ENCODE data around the gene PSMD2. TPM values are rescaled to one million over a fixed set of nuclear protein-coding genes. Genes with fewer than 3 reads are reported as not detected.

Gene PSMD2
- total and polyA plus RNA-seq, 4 donors = 77.5 to 213 (median 161) TPM

- 47% methylated on average over 1 of the region's 1 CpG for WGBS
- Histone ChIP-seq H3K9me3 (ENCODE audit: control insufficient read depth in 4 of 4, low read length in 3 of 4) (no peaks in the 10 kb centered on the region), H3K27ac (ENCODE audit: low read depth in 1 of 2, low read length in 2 of 2) (no peak overlapping the region), H3K4me3 (ENCODE audit: low read depth in 1 of 3, low read length in 3 of 3) (no peak overlapping the region), H3K36me3 (ENCODE audit: control insufficient read depth in 4 of 4, insufficient read depth in 3 of 4, low read depth in 1 of 4, low read length in 3 of 4) (no peaks in the 10 kb centered on the region), H3K9ac (ENCODE audit: low read depth in 1 of 2, low read length in 2 of 2) (no peak overlapping the region), H3K27me3 (ENCODE audit: control insufficient read depth in 4 of 4, insufficient read depth in 4 of 4, low read length in 3 of 4) (peaks cover 0 to 6% (median 3%) of the 10 kb centered on the region in 4 donors), H3K4me1 (ENCODE audit: control insufficient read depth in 4 of 4, insufficient read depth in 4 of 4, low read length in 3 of 4) (peaks cover 0 to 5% (median 0%) of the 10 kb centered on the region in 4 donors)
- TF ChIP-seq ZBTB33 (IDR thresholded peaks at IDR 0.05) = no peak
- TF ChIP-seq RXRA (IDR thresholded peaks at IDR 0.05) = no peak
- no peak for TF ChIP-seq GABPA (IDR thresholded peaks at IDR 0.05 in 1 of 2, conservative IDR thresholded peaks at IDR 0.05 in 1 of 2)
- TF ChIP-seq YY1 (IDR thresholded peaks at IDR 0.05) = no peak
- no peak for TF ChIP-seq HNF4G (IDR thresholded peaks at IDR 0.05)
- TF ChIP-seq JUND (IDR thresholded peaks at IDR 0.05) = no peak
- TF ChIP-seq REST (IDR thresholded peaks at IDR 0.05) = no peak
- TF ChIP-seq SP1 (IDR thresholded peaks at IDR 0.05) = no peak
- no peak for TF ChIP-seq EGR1 (IDR thresholded peaks at IDR 0.05; ENCODE audit: low read depth in 2 of 2)
- TF ChIP-seq CTCF (IDR thresholded peaks at IDR 0.05; ENCODE audit: low read depth, low read length, missing input control) = no peak
- TF ChIP-seq RAD21 (IDR thresholded peaks at IDR 0.05) = no peak
- TF ChIP-seq FOXA2 (IDR thresholded peaks at IDR 0.05) = no peak
- TF ChIP-seq MAX (IDR thresholded peaks at IDR 0.05) = no peak
- TF ChIP-seq TAF1 (conservative IDR thresholded peaks at IDR 0.05) = no peak
- TF ChIP-seq NR2F2 (IDR thresholded peaks at IDR 0.05) = no peak
- no peak for TF ChIP-seq FOXA1 (IDR thresholded peaks at IDR 0.05)
- no peak for TF ChIP-seq HNF4A (conservative IDR thresholded peaks at IDR 0.05)
- no peak for TF ChIP-seq ATF3 (IDR thresholded peaks at IDR 0.05)
- DNase-seq (ENCODE audit: low spot score) = no peak
These were observed 26.8 kb upstream of the PSMD2 start for GRCh38 chr3:184272269-184272668.
